Measurements from ENCODE around the gene NOXO1. TPM values are rescaled to one million over a fixed set of nuclear protein-coding genes. Genes with fewer than 3 reads are reported as not detected.

The NOXO1 gene
- total and polyA plus RNA-seq, 9 of the 15 experiments (the other 6 are each of a cell fraction or from before 2014, with no cell fraction given): not detected

DNA sequence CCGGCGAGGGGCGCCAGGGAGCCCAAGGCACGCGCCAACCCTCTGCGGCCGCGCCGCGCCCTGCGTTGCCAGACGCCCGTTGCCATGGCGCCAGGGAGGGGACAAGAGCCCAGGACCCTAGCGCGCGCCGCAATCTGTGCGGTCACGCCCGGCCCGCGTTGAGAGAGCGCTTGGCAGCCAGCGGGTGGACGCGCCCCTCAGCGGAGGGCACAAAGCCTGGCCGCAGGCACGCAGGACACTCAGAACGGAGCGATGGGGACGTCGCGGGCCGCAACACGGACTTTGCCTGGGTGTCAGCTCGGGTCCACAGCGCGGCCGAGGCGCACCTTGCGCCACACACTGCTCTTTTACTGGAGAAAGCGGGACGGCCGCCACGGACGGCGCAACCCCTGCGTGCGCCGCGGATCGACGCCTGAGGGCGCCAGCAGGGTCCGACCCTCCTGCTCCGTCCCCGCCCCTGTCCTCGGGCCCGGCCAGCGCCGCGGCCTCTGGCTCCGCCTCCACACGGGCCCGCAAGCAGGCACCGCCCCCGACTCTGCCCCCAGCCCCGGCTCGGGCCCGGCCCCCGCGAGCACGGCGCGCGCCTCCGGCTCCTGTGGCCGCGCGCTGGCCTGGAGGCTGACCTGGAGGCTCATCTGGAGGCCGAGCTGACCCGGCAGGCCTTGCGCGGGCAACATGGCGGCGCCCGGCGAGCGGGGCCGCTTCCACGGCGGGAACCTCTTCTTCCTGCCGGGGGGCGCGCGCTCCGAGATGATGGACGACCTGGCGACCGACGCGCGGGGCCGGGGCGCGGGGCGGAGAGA is 2.5 kb upstream of the NOXO1 start, which contains the start of gene GFER (continued):
- peak in 1 of 2 experiments; percentile 82; a peak in 2 of 4 replicates for TF ChIP-seq HDAC1 (IDR thresholded peaks at IDR 0.05)
- no peak for TF ChIP-seq PYGO2 (tag; IDR thresholded peaks at IDR 0.05)
- TF ChIP-seq TRIM28 (IDR thresholded peaks at IDR 0.05): no peak; the same call in 1 of the 2 replicates
- peak; percentile 29; the same call in 1 of the 2 replicates for TF ChIP-seq CHCHD3 (CRISPR knock-in tag; IDR thresholded peaks at IDR 0.05)
- no peak for TF ChIP-seq ZFP30 (CRISPR knock-in tag; IDR thresholded peaks at IDR 0.05; ENCODE audit: borderline replicate concordance)
- TF ChIP-seq, protein P1, sequence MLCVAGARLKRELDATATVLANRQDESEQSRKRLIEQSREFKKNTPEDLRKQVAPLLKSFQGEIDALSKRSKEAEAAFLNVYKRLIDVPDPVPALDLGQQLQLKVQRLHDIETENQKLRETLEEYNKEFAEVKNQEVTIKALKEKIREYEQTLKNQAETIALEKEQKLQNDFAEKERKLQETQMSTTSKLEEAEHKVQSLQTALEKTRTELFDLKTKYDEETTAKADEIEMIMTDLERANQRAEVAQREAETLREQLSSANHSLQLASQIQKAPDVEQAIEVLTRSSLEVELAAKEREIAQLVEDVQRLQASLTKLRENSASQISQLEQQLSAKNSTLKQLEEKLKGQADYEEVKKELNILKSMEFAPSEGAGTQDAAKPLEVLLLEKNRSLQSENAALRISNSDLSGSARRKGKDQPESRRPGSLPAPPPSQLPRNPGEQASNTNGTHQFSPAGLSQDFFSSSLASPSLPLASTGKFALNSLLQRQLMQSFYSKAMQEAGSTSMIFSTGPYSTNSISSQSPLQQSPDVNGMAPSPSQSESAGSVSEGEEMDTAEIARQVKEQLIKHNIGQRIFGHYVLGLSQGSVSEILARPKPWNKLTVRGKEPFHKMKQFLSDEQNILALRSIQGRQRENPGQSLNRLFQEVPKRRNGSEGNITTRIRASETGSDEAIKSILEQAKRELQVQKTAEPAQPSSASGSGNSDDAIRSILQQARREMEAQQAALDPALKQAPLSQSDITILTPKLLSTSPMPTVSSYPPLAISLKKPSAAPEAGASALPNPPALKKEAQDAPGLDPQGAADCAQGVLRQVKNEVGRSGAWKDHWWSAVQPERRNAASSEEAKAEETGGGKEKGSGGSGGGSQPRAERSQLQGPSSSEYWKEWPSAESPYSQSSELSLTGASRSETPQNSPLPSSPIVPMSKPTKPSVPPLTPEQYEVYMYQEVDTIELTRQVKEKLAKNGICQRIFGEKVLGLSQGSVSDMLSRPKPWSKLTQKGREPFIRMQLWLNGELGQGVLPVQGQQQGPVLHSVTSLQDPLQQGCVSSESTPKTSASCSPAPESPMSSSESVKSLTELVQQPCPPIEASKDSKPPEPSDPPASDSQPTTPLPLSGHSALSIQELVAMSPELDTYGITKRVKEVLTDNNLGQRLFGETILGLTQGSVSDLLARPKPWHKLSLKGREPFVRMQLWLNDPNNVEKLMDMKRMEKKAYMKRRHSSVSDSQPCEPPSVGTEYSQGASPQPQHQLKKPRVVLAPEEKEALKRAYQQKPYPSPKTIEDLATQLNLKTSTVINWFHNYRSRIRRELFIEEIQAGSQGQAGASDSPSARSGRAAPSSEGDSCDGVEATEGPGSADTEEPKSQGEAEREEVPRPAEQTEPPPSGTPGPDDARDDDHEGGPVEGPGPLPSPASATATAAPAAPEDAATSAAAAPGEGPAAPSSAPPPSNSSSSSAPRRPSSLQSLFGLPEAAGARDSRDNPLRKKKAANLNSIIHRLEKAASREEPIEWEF (CRISPR knock-in tag; IDR thresholded peaks at IDR 0.05): no peak
- TF ChIP-seq, protein P2, sequence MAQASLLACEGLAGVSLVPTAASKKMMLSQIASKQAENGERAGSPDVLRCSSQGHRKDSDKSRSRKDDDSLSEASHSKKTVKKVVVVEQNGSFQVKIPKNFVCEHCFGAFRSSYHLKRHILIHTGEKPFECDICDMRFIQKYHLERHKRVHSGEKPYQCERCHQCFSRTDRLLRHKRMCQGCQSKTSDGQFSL (CRISPR knock-in tag; IDR thresholded peaks at IDR 0.05): peak; percentile 52; the same call in 1 of the 2 replicates
- TF ChIP-seq, protein P2 (tag; IDR thresholded peaks at IDR 0.05): no peak
- peak; percentile 82 for TF ChIP-seq FOXJ2 (tag; IDR thresholded peaks at IDR 0.05)
- TF ChIP-seq, protein P3, sequence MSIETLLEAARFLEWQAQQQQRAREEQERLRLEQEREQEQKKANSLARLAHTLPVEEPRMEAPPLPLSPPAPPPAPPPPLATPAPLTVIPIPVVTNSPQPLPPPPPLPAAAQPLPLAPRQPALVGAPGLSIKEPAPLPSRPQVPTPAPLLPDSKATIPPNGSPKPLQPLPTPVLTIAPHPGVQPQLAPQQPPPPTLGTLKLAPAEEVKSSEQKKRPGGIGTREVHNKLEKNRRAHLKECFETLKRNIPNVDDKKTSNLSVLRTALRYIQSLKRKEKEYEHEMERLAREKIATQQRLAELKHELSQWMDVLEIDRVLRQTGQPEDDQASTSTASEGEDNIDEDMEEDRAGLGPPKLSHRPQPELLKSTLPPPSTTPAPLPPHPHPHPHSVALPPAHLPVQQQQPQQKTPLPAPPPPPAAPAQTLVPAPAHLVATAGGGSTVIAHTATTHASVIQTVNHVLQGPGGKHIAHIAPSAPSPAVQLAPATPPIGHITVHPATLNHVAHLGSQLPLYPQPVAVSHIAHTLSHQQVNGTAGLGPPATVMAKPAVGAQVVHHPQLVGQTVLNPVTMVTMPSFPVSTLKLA (conservative IDR thresholded peaks at IDR 0.05): peak in 1 of 2 experiments; percentile 59; a peak in 2 of 4 replicates
- TF ChIP-seq HEY1 (CRISPR knock-in tag; IDR thresholded peaks at IDR 0.05; ENCODE audit: borderline replicate concordance): no peak
- TF ChIP-seq, protein P4, sequence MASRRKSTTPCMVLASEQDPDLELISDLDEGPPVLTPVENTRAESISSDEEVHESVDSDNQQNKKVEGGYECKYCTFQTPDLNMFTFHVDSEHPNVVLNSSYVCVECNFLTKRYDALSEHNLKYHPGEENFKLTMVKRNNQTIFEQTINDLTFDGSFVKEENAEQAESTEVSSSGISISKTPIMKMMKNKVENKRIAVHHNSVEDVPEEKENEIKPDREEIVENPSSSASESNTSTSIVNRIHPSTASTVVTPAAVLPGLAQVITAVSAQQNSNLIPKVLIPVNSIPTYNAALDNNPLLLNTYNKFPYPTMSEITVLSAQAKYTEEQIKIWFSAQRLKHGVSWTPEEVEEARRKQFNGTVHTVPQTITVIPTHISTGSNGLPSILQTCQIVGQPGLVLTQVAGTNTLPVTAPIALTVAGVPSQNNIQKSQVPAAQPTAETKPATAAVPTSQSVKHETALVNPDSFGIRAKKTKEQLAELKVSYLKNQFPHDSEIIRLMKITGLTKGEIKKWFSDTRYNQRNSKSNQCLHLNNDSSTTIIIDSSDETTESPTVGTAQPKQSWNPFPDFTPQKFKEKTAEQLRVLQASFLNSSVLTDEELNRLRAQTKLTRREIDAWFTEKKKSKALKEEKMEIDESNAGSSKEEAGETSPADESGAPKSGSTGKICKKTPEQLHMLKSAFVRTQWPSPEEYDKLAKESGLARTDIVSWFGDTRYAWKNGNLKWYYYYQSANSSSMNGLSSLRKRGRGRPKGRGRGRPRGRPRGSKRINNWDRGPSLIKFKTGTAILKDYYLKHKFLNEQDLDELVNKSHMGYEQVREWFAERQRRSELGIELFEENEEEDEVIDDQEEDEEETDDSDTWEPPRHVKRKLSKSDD (conservative IDR thresholded peaks at IDR 0.05; ENCODE audit: low read length): no peak
- TF ChIP-seq NFIX (CRISPR knock-in tag; IDR thresholded peaks at IDR 0.05; ENCODE audit: low read depth): no peak

All from K562 (cell line).